ENCODE measurements around the gene TET2.

TET2 gene

DNA sequence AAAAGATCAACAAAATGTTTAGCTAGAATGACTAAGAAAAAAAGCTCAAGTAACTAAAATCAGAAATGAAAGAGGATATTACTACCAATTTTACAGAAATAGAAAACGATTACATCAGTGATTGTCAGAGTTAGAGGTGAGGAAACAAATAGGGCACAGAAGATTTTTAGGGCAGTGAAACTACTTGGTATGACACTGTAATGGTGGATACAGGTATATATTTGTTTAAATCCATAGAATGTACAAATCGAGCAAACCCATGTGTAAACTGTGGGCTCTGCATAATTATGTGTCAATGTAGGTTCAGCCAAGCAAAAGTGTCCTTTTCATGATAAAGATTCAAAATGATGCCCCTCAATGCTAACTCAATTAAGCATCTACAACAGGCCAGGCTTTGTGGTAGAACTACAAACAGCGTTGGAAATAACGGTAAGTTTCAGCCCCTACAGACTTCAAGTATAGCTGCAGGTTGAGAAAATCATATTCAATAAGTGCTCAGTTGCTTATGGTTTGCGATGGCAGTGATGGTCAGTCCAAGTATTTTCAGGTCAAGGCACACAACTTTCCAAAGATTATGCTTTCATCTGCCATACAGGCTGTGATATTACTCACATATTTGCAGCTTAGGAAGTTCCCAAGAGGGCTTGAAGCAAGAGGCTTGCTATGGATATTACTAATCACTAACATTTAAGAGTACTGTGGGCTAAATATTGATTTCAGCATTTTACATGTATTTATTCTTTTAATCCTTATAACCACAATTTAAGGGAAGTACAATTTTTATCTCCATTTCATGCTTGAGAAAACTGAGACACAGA is 158.6 kb downstream of the TET2 start:
- no peak for DNase-seq

DNA sequence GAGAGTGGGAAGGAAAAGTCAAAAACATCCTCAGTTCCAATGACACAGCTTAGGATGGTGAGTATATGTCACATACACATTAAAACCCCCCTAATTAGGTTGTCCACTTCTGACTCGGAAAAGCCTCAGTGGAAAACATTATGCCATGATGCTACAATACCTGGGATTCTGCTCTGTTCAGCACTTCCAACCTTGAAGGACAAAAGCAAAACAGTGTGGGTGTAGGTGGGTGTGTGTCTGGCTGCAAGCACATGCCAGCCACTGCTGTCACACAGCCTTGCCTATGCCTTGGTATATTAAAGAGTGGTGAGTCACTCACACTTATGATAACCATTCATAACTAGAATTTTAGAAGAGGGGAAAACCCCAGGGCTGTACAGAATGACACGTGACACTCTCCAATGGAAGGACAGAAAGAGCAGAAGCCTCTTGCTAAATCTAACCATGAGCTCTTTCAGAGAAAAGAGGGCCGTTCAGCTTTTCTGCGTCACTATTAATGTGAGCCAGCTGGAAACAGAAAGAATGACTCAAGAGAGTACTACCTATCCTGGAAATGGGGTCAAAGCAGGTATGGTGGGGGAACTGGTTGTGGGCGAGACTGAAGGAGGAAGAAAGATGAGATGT is 159.6 kb downstream of the TET2 start:
- no peak for DNase-seq

DNA sequence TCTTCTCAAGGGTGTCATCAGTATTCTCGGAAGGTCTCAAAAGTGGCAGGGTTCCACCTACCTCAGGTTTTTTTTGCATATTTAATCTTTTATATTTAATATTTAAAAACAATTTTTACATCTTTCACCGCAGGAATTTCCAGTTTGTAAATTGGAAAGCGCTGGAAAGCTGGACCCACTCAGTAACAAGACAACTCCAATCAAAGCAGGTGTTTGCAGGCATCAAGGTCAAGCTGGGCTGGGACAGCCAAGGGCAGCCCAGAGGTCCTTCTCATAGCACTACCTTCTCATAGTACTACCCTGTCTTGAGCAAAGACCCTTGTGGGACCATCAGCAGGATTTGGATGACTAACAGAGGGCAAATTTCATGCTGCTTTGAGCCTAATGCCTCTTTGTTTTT is 160.1 kb downstream of the TET2 start:
- DNase-seq: no peak

DNA sequence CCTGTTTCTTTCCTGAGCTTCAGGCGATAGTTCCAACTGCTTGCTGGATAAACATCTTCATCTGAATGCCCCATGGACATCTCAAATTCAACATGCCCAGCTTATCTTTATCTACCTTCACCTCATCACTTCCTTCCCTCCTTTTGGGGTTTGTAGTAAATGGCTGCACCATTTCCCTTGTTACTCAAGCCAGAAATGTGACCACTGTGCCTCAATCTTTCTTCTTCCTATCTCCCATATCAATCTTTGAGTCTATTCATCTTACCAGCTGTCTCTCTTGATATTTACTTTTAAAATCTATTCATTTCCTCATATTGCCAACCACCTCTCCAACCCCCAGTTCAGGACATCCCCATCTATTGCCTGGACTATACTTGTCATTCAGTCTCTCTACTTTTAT is 171.8 kb downstream of the TET2 start:
- no peak for DNase-seq

DNA sequence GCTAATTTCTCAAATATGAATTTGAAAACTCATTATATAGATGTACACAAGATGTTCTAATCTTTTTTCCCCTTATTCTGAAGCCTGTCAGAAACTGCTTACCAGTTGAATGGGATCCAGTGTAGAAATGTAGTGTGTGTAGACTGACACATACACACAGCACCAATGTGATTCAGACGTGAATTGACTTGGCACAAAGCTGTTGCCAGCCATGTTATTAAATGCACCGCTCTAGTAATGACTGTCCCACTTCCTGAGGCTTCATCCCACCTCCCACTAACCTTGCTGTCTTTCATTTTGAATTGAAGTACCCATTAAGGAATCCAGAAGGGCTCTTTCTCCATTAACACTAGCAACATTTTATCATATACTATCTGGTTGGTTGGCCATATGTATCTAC is 180.5 kb downstream of the TET2 start:
- DNase-seq: no peak

DNA sequence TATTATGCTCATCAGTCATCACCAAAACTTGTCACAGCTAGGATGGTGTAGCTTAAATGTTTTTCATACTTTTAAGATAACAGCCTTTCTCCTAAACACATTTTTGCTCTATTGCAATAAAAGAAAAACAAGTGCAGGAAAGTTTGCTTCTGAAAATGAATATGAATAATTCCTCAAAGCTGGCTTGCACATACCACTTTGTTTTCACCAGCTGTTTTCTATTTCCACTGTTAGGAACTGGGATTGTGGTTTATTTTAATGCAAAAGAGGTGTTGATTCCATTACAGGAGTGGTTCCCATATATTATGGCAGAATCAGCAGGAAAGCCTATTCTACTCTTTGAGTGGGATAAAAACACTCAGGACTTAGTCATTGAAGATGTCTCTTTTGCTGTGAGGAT is 181.3 kb downstream of the TET2 start:
- no peak for DNase-seq

DNA sequence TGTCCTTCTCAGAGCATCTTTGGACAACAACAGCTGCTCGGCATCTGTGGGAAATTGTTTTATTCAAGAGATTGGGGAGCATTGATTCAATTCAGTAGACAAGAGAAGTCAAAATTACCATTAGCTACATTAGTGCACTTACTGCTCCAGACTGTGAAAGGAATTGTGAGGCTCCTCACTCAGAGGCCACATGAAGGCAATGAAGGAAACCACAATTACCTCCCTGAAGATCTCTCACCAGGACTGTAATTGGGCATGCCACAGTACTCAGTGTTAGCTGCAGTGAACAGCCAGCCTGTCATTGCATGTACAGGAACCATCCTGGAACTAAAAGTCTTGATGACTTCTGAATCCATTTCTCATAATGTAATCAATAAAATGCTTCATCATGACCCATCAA is 182.4 kb downstream of the TET2 start:
- no peak for DNase-seq
